OCI-LY3 (cell line): ENCODE data around the gene EIF1AD.
"Not testable (repeated sequence)": the region's sequence is repeated elsewhere in the genome, so short reads cannot be mapped to it uniquely, and the experiment has no call there.

Experiments used
- EZH2phosphoT487 ChIP-seq: fragments of 200-600 bp; shearing (Covaris generic); IDR thresholded peaks from 2 replicates; pipeline ENCODE4 v1.6.1; 2018; ENCODE audit warnings: antibody characterized with exemption, mixed run types, low read depth
- TF ChIP-seq, protein P1 (sequence below): fragments of 200-600, 300-600 bp; sonication (generic); IDR thresholded peaks from 2 replicates; pipeline ENCODE4 v1.5.1; 2014; ENCODE audit warnings: antibody characterized with exemption, low read length, low read depth

DNA sequence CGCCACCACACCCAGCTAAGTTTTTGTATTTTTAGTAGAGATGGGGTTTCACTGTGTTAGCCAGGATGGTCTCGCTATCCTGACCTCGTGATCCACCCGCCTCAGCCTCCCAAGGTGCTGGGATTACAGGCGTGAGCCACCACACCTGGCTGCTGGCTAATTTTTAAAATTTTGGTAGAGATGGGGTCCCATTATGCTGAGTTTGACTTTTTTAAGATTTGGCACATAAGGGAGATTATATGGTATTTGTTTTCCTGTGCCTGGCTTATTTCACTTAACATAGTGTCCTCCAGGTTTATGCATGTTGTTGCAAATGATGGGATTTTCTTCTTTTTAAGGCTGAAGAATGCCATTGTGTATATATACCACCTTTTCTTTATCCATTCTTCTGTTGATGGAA is 51.2 kb downstream of the EIF1AD start:
- TF ChIP-seq, protein P1, sequence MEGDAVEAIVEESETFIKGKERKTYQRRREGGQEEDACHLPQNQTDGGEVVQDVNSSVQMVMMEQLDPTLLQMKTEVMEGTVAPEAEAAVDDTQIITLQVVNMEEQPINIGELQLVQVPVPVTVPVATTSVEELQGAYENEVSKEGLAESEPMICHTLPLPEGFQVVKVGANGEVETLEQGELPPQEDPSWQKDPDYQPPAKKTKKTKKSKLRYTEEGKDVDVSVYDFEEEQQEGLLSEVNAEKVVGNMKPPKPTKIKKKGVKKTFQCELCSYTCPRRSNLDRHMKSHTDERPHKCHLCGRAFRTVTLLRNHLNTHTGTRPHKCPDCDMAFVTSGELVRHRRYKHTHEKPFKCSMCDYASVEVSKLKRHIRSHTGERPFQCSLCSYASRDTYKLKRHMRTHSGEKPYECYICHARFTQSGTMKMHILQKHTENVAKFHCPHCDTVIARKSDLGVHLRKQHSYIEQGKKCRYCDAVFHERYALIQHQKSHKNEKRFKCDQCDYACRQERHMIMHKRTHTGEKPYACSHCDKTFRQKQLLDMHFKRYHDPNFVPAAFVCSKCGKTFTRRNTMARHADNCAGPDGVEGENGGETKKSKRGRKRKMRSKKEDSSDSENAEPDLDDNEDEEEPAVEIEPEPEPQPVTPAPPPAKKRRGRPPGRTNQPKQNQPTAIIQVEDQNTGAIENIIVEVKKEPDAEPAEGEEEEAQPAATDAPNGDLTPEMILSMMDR = not testable (repeated sequence)
- not testable (repeated sequence) for TF ChIP-seq EZH2phosphoT487
